Left lobe of liver (tissue), 2 donors: ENCODE results near the gene TFR2. TPM values are rescaled to one million over a fixed set of nuclear protein-coding genes. Genes with fewer than 3 reads are reported as not detected.
A peak's percentile ranks its signal among the peaks of the same experiment; 100 is the strongest.

Experiments used
- ATAC-seq: fragments of 200-7000 bp; cut with Tn5 transposase; one replicate; pipeline ENCODE4 v1.9.1; 2020; ENCODE audit warnings: mild to moderate bottlenecking, moderate library complexity
- DNase-seq: peaks from one replicate; pipeline ENCODE4 v3.0.0-alpha.2; 2020; ENCODE audit warnings: low spot score
- total RNA-seq: library from RNA; stranded (reverse); gene quantifications from one replicate; pipeline ENCODE4 v1.2.1, GENCODE V29; 2021
- donor health status: DM: no; HTN: no; CAD: no; lungs with moderate emphysema.
- donor health status: DM: no; HTN: yes; CAD: no.

The TFR2 gene
- total RNA-seq, 1 donor from 2014 or later, result 689 TPM

- no peak for DNase-seq
Measured at GRCh38 chr7:100614308-100614861, 27.0 kb downstream of the TFR2 start.

GRCh38 chr7:100613412-100614175 lies 27.8 kb downstream of the TFR2 start:
- DNase-seq (no peak), ATAC-seq (no peak)

More at GRCh38 chr7:100614308-100614861, 27.0 kb downstream of the TFR2 start:
- ATAC-seq, result no peak

- ATAC-seq (peak; percentile 11), DNase-seq (no peak)
Measured at GRCh38 chr7:100612730-100613390, 28.5 kb downstream of the TFR2 start.

GRCh38 chr7:100611983-100612729 lies 29.2 kb downstream of the TFR2 start, which contains the start of gene MOSPD3:
MOSPD3 (plus strand) TSS chr7:100612540; CDS start chr7:100612792, 252 bp downstream.
- ATAC-seq, result peak; percentile 92
- DNase-seq, result peak; percentile 99

GRCh38 chr7:100609958-100610357 lies 31.4 kb downstream of the TFR2 start:
- no peak for DNase-seq
- no peak for ATAC-seq

GRCh38 chr7:100607111-100607510 lies 34.2 kb downstream of the TFR2 start:
- DNase-seq, result no peak
- no peak for ATAC-seq

- ATAC-seq, result no peak
- no peak for DNase-seq
Measured at GRCh38 chr7:100606313-100606712, 35.0 kb downstream of the TFR2 start.

GRCh38 chr7:100604976-100605911 lies 36.1 kb downstream of the TFR2 start:
- ATAC-seq (peak; percentile 54), DNase-seq (peak; percentile 80)

- DNase-seq (peak; percentile 77), ATAC-seq (peak; percentile 70)
Measured at GRCh38 chr7:100604028-100604975, 37.0 kb downstream of the TFR2 start.

GRCh38 chr7:100603726-100604027 lies 37.7 kb downstream of the TFR2 start:
- DNase-seq, result no peak

GRCh38 chr7:100602889-100603725 lies 38.2 kb downstream of the TFR2 start:
- DNase-seq (no peak), ATAC-seq (no peak)

More at GRCh38 chr7:100603726-100604027, 37.7 kb downstream of the TFR2 start:
- no peak for ATAC-seq

- no peak for DNase-seq
- no peak for ATAC-seq
Measured at GRCh38 chr7:100600730-100601038, 40.7 kb downstream of the TFR2 start.

GRCh38 chr7:100599911-100600729 lies 41.2 kb downstream of the TFR2 start:
- DNase-seq (no peak), ATAC-seq (no peak)

GRCh38 chr7:100598425-100598824 lies 42.9 kb downstream of the TFR2 start:
- DNase-seq, result no peak
- no peak for ATAC-seq

GRCh38 chr7:100595188-100595587 lies 46.2 kb downstream of the TFR2 start:
- DNase-seq, result no peak
- no peak for ATAC-seq

GRCh38 chr7:100591596-100591995 lies 49.8 kb downstream of the TFR2 start:
- DNase-seq (no peak), ATAC-seq (no peak)

GRCh38 chr7:100590077-100590737 lies 51.1 kb downstream of the TFR2 start:
- ATAC-seq (no peak), DNase-seq (no peak)
